ENCODE results near the gene CGB3. TPM values are rescaled to one million over a fixed set of nuclear protein-coding genes. Genes with fewer than 3 reads are reported as not detected.
A peak's percentile ranks its signal among the peaks of the same experiment; 100 is the strongest.
"Not testable (repeated sequence)": the region's sequence is repeated elsewhere in the genome, so short reads cannot be mapped to it uniquely, and the experiment has no call there.

Gene CGB3
- total and polyA plus RNA-seq, 10 of the 15 experiments (the other 5 are each of a cell fraction or from before 2014, with no cell fraction given) = not detected

DNA sequence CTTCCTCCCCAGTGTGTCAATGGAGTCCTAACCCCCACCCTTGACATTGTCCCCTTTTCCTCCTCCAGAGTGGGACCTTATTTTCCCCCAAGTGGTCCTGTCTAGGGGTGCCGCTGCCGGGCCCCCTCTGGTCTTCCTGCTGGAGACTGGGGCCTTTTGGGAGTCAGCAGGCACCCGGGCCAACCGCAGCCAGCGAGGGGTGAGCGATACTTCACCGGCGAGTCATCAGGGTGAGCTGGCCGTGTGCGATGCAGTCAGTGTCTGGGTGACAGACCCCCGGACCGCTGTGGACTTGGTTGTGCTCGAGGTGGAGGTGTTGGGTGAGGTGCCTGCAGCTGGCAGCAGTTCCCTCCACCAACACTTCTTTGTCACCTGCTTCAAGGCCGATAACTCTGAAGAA lies 5.6 kb upstream of the CGB3 start:
- DNase-seq (ENCODE audit: low read depth, low spot score); H3K36me3 ChIP-seq (ENCODE audit: control insufficient read depth in 2 of 2, insufficient read depth in 2 of 2, low read length in 1 of 2); intact Hi-C loops (cut with micrococcal nuclease; ENCODE audit: unreplicated experiment); H4K20me1 ChIP-seq (ENCODE audit: control insufficient read depth, insufficient read depth); RAD21 ChIA-PET (ENCODE audit: unreplicated experiment); H3K4me2 ChIP-seq (ENCODE audit: control insufficient read depth, insufficient read depth); H3K27me3 ChIP-seq (replicated peaks in 1 of 2; ENCODE audit: control insufficient read depth in 2 of 2, insufficient read depth in 2 of 2, low read length in 1 of 2); SMC1A ChIA-PET (ENCODE audit: uncharacterized antibody, unreplicated experiment); H3K4me3 ChIP-seq; H3K9me3 ChIP-seq (replicated peaks; ENCODE audit: control insufficient read depth, insufficient read depth, low read length); H2AFZ ChIP-seq (ENCODE audit: control insufficient read depth, low read depth, low read length); H3K79me2 ChIP-seq (ENCODE audit: control insufficient read depth, insufficient read depth, low read length); FAIRE-seq; in situ Hi-C loops (cut with MboI); H3K27ac ChIP-seq (ENCODE audit: control insufficient read depth, insufficient read depth); ATAC-seq; BruUV-seq (replicated peaks); POLR2A ChIA-PET; H3K9ac ChIP-seq (ENCODE audit: control insufficient read depth, insufficient read depth, low read length); H3K4me1 ChIP-seq (ENCODE audit: control insufficient read depth, insufficient read depth, low read length): not testable (repeated sequence)
- TF ChIP-seq, protein P1, sequence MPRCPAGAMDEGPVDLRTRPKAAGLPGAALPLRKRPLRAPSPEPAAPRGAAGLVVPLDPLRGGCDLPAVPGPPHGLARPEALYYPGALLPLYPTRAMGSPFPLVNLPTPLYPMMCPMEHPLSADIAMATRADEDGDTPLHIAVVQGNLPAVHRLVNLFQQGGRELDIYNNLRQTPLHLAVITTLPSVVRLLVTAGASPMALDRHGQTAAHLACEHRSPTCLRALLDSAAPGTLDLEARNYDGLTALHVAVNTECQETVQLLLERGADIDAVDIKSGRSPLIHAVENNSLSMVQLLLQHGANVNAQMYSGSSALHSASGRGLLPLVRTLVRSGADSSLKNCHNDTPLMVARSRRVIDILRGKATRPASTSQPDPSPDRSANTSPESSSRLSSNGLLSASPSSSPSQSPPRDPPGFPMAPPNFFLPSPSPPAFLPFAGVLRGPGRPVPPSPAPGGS (IDR thresholded peaks at IDR 0.05; ENCODE audit: borderline replicate concordance, insufficient read depth, low read depth, low read length, poor library complexity, severe bottlenecking) = peak; percentile 37
- CTCF ChIA-PET = interaction anchor here (0.6 to 1.0 kb wide), 2 partner anchors 32 to 193 kb away, joined by 3 read pairs; partner anchors contain the start of gene HSD17B14
- WGBS (ENCODE audit: insufficient coverage, insufficient replicate concordance, low lambda C conversion rate, missing lambda C conversion rate) = 51% methylated on average over 14 of the region's 14 CpGs

DNA sequence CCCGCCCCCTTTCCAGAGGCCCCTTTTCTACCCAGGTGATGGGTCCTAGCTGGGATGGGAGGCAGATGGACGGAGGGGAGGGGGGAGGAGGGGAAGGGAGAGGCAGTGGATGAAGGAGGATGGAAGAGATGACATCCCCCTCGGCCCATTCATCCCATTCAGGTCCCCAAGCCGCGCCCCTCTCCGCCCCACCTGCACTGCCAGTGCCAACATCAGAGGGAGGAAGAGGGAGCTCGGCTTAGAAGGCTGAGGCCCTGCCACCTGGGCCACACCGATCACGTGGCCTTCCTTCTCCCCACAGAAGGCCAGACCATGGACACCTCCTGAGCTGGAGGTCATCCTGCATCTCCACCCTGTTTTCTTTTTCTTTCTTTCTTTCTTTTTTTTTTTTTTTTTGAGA lies 4.6 kb upstream of the CGB3 start:
- H3K9ac ChIP-seq (ENCODE audit: control insufficient read depth, insufficient read depth, low read length); H3K4me3 ChIP-seq; in situ Hi-C loops (cut with MboI); intact Hi-C loops (cut with micrococcal nuclease; ENCODE audit: unreplicated experiment); CTCF ChIA-PET; H3K4me2 ChIP-seq (ENCODE audit: control insufficient read depth, insufficient read depth); H3K79me2 ChIP-seq (ENCODE audit: control insufficient read depth, insufficient read depth, low read length); ATAC-seq; DNase-seq (ENCODE audit: low read depth, low spot score); H3K27me3 ChIP-seq (replicated peaks in 1 of 2; ENCODE audit: control insufficient read depth in 2 of 2, insufficient read depth in 2 of 2, low read length in 1 of 2); FAIRE-seq; H3K27ac ChIP-seq (ENCODE audit: control insufficient read depth, insufficient read depth); RAD21 ChIA-PET (ENCODE audit: unreplicated experiment); H3K9me3 ChIP-seq (replicated peaks; ENCODE audit: control insufficient read depth, insufficient read depth, low read length); BruUV-seq (replicated peaks); H2AFZ ChIP-seq (ENCODE audit: control insufficient read depth, low read depth, low read length); H3K4me1 ChIP-seq (ENCODE audit: control insufficient read depth, insufficient read depth, low read length); H4K20me1 ChIP-seq (ENCODE audit: control insufficient read depth, insufficient read depth); H3K36me3 ChIP-seq (ENCODE audit: control insufficient read depth in 2 of 2, insufficient read depth in 2 of 2, low read length in 1 of 2); SMC1A ChIA-PET (ENCODE audit: uncharacterized antibody, unreplicated experiment): not testable (repeated sequence)
- POLR2A ChIA-PET = interaction anchor here (0.6 kb wide), 1 partner anchor 54 kb away, joined by 3 read pairs; no protein-coding TSS in a partner anchor
- WGBS (ENCODE audit: insufficient coverage, insufficient replicate concordance, low lambda C conversion rate, missing lambda C conversion rate) = 5% methylated on average over 4 of the region's 9 CpGs

DNA sequence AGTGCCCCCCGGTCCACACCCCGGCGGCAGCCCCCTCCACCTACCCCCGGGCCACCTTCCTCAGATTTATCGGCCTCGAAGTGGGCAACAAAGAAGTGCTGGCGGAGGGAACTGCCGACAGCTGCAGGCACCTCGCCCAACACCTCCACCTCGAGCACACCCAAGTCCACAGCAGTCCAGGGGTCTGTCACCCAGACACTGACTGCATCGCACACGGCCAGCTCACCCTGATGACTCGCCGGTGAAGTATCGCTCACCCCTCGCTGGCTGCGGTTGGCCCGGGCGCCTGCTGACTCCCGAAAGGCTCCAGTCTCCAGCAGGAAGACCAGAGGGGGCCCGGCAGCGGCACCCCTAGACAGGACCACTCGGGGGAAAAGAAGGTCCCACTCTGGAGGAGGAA lies 1.5 kb upstream of the CGB3 start:
- BruUV-seq (replicated peaks); FAIRE-seq; ATAC-seq: not testable (repeated sequence)

GRCh38 chr19:49025088-49025487 lies 955 bp upstream of the CGB3 start:
- CTCF ChIA-PET; ATAC-seq; H2AFZ ChIP-seq (ENCODE audit: control insufficient read depth, low read depth, low read length); H3K27me3 ChIP-seq (replicated peaks in 1 of 2; ENCODE audit: control insufficient read depth in 2 of 2, insufficient read depth in 2 of 2, low read length in 1 of 2); FAIRE-seq; H3K9ac ChIP-seq (ENCODE audit: control insufficient read depth, insufficient read depth, low read length); BruUV-seq (replicated peaks); DNase-seq (ENCODE audit: low read depth, low spot score); H3K36me3 ChIP-seq (ENCODE audit: control insufficient read depth in 2 of 2, insufficient read depth in 2 of 2, low read length in 1 of 2); RAD21 ChIA-PET (ENCODE audit: unreplicated experiment); H3K79me2 ChIP-seq (ENCODE audit: control insufficient read depth, insufficient read depth, low read length); H3K4me2 ChIP-seq (ENCODE audit: control insufficient read depth, insufficient read depth); H3K9me3 ChIP-seq (replicated peaks; ENCODE audit: control insufficient read depth, insufficient read depth, low read length); in situ Hi-C loops (cut with MboI); H3K27ac ChIP-seq (ENCODE audit: control insufficient read depth, insufficient read depth); H4K20me1 ChIP-seq (ENCODE audit: control insufficient read depth, insufficient read depth); SMC1A ChIA-PET (ENCODE audit: uncharacterized antibody, unreplicated experiment); intact Hi-C loops (cut with micrococcal nuclease; ENCODE audit: unreplicated experiment); POLR2A ChIA-PET; H3K4me3 ChIP-seq: not testable (repeated sequence)
- H3K4me1 ChIP-seq (ENCODE audit: control insufficient read depth, insufficient read depth, low read length) = peaks cover 10% of the 10 kb centered on the region
- 30% methylated on average over 4 of the region's 6 CpGs for WGBS (ENCODE audit: insufficient coverage, insufficient replicate concordance, low lambda C conversion rate, missing lambda C conversion rate)

More for the DNA sequence above, 1.5 kb upstream of the CGB3 start:
- H3K9me3 ChIP-seq (replicated peaks; ENCODE audit: control insufficient read depth, insufficient read depth, low read length); CTCF ChIA-PET; in situ Hi-C loops (cut with MboI); H3K27me3 ChIP-seq (replicated peaks in 1 of 2; ENCODE audit: control insufficient read depth in 2 of 2, insufficient read depth in 2 of 2, low read length in 1 of 2); intact Hi-C loops (cut with micrococcal nuclease; ENCODE audit: unreplicated experiment); H2AFZ ChIP-seq (ENCODE audit: control insufficient read depth, low read depth, low read length); DNase-seq (ENCODE audit: low read depth, low spot score); H3K4me1 ChIP-seq (ENCODE audit: control insufficient read depth, insufficient read depth, low read length); H3K36me3 ChIP-seq (ENCODE audit: control insufficient read depth in 2 of 2, insufficient read depth in 2 of 2, low read length in 1 of 2); SMC1A ChIA-PET (ENCODE audit: uncharacterized antibody, unreplicated experiment); H3K27ac ChIP-seq (ENCODE audit: control insufficient read depth, insufficient read depth); POLR2A ChIA-PET; H3K79me2 ChIP-seq (ENCODE audit: control insufficient read depth, insufficient read depth, low read length); H3K4me2 ChIP-seq (ENCODE audit: control insufficient read depth, insufficient read depth); H3K9ac ChIP-seq (ENCODE audit: control insufficient read depth, insufficient read depth, low read length); H3K4me3 ChIP-seq; RAD21 ChIA-PET (ENCODE audit: unreplicated experiment); H4K20me1 ChIP-seq (ENCODE audit: control insufficient read depth, insufficient read depth): not testable (repeated sequence)
- 53% methylated on average over 23 of the region's 23 CpGs for WGBS (ENCODE audit: insufficient coverage, insufficient replicate concordance, low lambda C conversion rate, missing lambda C conversion rate)

Measured in GM12878 (cell line).